ENCODE results near the gene ELAC2. TPM values are rescaled to one million over a fixed set of nuclear protein-coding genes. Genes with fewer than 3 reads are reported as not detected.
"Not testable (repeated sequence)": the region's sequence is repeated elsewhere in the genome, so short reads cannot be mapped to it uniquely, and the experiment has no call there.

ELAC2 gene
- total and polyA plus RNA-seq, 3 experiments from 2014 or later, result 54.2 to 86.3 (median 84.5) TPM

DNA sequence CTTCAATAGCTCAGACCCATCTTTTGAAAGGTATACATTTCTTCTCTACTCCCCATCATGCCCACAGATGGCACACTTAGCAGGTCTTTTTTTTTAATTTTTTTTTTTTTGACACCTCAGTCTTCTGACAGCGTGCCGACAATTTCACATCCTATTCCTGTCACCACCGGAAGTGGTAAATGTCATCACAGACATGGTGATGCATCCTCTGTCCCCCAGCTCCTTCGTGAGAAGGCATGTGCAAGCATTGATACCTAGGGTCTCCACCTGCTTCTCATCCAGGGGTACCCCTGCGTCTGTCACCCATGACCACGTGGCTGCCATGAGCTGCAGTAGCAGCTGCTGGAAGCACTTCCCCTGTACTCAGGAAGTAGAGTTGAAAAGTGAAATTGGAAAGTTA lies 35.6 kb downstream of the ELAC2 start:
- ChIA-PET CTCF (interaction anchor here (1.1 kb wide), 1 partner anchor 21 kb away, joined by 3 read pairs; no protein-coding TSS in a partner anchor), POLR2A (no interaction called here)
- H3K36me3 ChIP-seq (ENCODE audit: insufficient read depth, low read length), result no peaks in the 10 kb centered on the region
- no peaks in the 10 kb centered on the region for H3K27me3 ChIP-seq (ENCODE audit: insufficient read depth, low read length, poor library complexity, severe bottlenecking)
- Mint-ChIP-seq H3K27ac (peak overlapping the region in 7 of 8 donors; percentile 9 to 92 (median 59)), H3K4me3 (peak overlapping the region; percentile 23 to 84 (median 32)), H3K27me3 (peaks cover 9 to 33% of the 10 kb centered on the region in 2 donors), H3K9me3 (peaks cover 0 to 2% (median 0%) of the 10 kb centered on the region in 5 donors), H3K4me1 (peaks cover 7 to 10% (median 9%) of the 10 kb centered on the region in 3 donors), H3K36me3 (no peaks in the 10 kb centered on the region)
- H3K4me3 ChIP-seq (ENCODE audit: low read length), result no peak overlapping the region
- peak in 4 of 5 donors; percentile 12 to 58 (median 41) for DNase-seq
- no peak overlapping the region for H3K27ac ChIP-seq (ENCODE audit: low read depth, low read length)
- H3K4me1 ChIP-seq (ENCODE audit: insufficient read depth, low read length), result peaks cover 6% of the 10 kb centered on the region
- no peaks in the 10 kb centered on the region for H3K9me3 ChIP-seq (ENCODE audit: low read length)

DNA sequence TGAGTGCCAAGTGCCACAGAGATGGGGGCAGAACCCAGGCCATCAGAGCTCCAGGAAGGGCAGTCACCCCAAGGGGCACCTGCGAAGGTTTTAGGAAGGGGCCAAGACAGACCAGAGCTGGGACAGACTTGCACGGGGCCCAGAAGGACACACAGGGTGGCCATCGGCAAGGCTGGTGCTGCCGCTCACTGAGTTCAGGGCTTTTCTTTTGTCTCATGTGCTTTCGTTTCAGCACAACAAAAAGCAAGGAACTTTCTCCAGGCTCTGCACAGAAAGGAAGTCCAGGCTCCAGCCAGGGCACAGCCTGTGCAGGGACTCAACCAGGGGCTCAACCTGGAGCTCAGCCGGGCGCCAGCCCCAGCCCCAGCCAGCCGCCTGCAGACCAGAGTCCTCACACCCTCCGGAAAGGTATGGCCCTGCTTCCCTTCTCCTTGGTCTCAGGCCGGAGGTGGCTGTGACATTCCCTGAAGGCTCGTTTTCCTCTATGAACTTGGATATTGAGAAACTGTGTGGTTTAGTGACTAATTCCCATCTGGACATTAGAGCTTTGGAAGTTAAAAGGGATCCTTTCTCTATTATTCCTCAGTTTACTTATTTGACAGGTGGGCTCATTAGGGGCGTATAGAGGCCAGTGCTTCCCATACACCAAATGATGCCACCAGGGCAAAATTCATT lies 37.9 kb downstream of the ELAC2 start:
- peaks cover 0 to 2% (median 0%) of the 10 kb centered on the region in 3 donors for H3K36me3 Mint-ChIP-seq
- H3K27me3 Mint-ChIP-seq, result peaks cover 10 to 47% of the 10 kb centered on the region in 2 donors
- peaks cover 0 to 2% (median 0%) of the 10 kb centered on the region in 5 donors for H3K9me3 Mint-ChIP-seq
- no peak overlapping the region for H3K27ac Mint-ChIP-seq
- peaks cover 7 to 10% (median 9%) of the 10 kb centered on the region in 3 donors for H3K4me1 Mint-ChIP-seq
- no peak overlapping the region for H3K4me3 Mint-ChIP-seq
- no peaks in the 10 kb centered on the region for H3K27me3 ChIP-seq (ENCODE audit: insufficient read depth, low read length, poor library complexity, severe bottlenecking)
- peaks cover 6% of the 10 kb centered on the region for H3K4me1 ChIP-seq (ENCODE audit: insufficient read depth, low read length)
- ChIA-PET CTCF (no interaction called here), POLR2A (no interaction called here)
- H3K36me3 ChIP-seq (ENCODE audit: insufficient read depth, low read length), result no peaks in the 10 kb centered on the region
- DNase-seq, result no peak
- no peaks in the 10 kb centered on the region for H3K9me3 ChIP-seq (ENCODE audit: low read length)
- H3K27ac ChIP-seq (ENCODE audit: low read depth, low read length), result no peak overlapping the region
- H3K4me3 ChIP-seq (ENCODE audit: low read length), result no peak overlapping the region

DNA sequence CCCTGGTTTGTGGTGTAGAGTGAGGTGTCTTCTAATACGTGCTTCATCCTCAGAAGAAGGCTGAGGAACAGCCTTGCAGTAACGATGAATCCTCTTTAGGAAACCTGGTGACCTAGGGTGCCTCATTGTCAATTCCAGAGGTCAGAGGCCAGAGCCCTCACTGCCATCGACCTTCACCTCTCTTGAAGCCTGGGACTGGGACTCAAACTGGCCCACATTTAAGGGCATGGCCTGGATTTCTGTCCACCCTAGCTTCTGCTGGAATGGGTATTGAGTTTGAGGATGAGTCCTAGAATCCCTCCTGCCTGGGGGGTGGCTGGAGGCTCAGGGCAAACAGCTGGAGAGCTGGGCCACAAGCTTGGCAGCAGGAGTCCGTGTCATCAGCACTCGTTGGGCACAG lies 38.6 kb downstream of the ELAC2 start:
- Histone ChIP-seq H3K27ac (ENCODE audit: low read depth, low read length) (no peak overlapping the region), H3K27me3 (ENCODE audit: insufficient read depth, low read length, poor library complexity, severe bottlenecking) (no peaks in the 10 kb centered on the region), H3K9me3 (ENCODE audit: low read length) (no peaks in the 10 kb centered on the region), H3K36me3 (ENCODE audit: insufficient read depth, low read length) (no peaks in the 10 kb centered on the region), H3K4me1 (ENCODE audit: insufficient read depth, low read length) (peaks cover 6% of the 10 kb centered on the region), H3K4me3 (ENCODE audit: low read length) (no peak overlapping the region)
- ChIA-PET POLR2A (no interaction called here), CTCF (no interaction called here)
- H3K4me3 Mint-ChIP-seq, result no peak overlapping the region
- H3K36me3 Mint-ChIP-seq, result peaks cover 0 to 2% (median 0%) of the 10 kb centered on the region in 3 donors
- DNase-seq, result no peak
- H3K27me3 Mint-ChIP-seq, result peaks cover 10 to 51% of the 10 kb centered on the region in 2 donors
- H3K4me1 Mint-ChIP-seq, result peaks cover 9 to 13% (median 10%) of the 10 kb centered on the region in 3 donors
- H3K9me3 Mint-ChIP-seq, result peaks cover 0 to 2% (median 0%) of the 10 kb centered on the region in 5 donors
- no peak overlapping the region for H3K27ac Mint-ChIP-seq

DNA sequence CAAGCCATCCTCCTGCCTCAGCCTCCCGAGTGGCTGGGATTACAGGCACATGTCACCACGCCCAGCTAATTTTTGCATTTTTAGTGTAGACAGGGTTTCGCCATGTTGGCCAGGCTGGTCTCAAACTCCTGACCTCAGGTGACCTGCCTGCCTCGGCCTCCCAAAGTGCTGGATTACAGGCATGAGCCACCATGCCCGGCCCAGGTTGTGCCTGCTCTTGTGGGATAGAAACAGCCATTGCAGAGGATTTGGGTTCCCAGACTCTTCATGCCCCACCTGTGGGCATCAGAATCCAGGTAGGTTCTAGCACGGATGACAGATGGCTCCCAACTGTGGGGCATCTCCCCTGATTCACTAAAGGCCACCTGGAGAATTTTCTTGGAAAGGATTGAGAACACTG lies 39.0 kb downstream of the ELAC2 start:
- H3K4me3 Mint-ChIP-seq; H3K4me1 ChIP-seq (ENCODE audit: insufficient read depth, low read length); H3K27ac ChIP-seq (ENCODE audit: low read depth, low read length); H3K27ac Mint-ChIP-seq; POLR2A ChIA-PET; H3K4me3 ChIP-seq (ENCODE audit: low read length); CTCF ChIA-PET; H3K9me3 Mint-ChIP-seq; H3K36me3 ChIP-seq (ENCODE audit: insufficient read depth, low read length); DNase-seq; H3K36me3 Mint-ChIP-seq; H3K27me3 ChIP-seq (ENCODE audit: insufficient read depth, low read length, poor library complexity, severe bottlenecking); H3K9me3 ChIP-seq (ENCODE audit: low read length): not testable (repeated sequence)
- Mint-ChIP-seq H3K27me3 (peaks cover 10 to 50% of the 10 kb centered on the region in 2 donors), H3K4me1 (peaks cover 9 to 14% (median 10%) of the 10 kb centered on the region in 3 donors)

DNA sequence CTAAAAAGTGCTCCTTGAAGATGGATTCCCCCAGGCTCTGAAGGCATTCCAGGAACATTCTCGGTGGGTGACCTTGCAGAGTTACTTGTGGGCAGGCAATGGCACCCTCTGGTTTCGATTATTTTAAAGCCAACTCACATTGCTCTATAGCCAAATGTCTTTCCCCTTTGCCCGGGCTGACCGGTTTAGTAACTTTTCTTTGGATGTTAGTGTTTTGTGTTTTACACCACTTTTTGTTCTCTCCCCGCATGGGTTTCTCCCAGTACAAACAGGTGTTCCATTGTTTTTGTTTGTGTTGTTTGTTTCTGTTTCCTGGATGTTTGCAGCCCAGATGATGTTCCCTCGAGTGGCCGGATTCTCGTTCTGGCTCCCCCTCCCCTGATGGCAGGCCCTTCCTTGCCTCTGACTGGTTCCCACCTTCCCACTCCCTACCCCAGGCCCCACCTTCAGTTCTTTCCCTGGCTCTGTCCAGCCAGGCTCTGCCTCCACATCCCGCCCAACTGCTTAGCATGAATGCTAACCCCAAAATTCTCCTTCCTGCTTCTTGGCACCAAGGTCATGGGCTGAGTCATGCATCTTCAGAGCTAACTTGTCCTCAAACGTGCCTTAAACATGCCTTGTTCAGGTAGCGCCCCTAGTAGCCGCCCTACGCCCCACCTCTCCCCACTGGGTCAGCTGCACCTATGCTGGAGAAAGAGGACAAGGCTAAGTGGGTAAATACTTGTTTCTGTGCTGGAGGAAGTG lies 40.6 kb downstream of the ELAC2 start:
- peaks cover 0 to 2% (median 0%) of the 10 kb centered on the region in 3 donors for H3K36me3 Mint-ChIP-seq
- H3K9me3 Mint-ChIP-seq, result no peaks in the 10 kb centered on the region
- ChIA-PET POLR2A (no interaction called here), CTCF (no interaction called here)
- no peaks in the 10 kb centered on the region for H3K9me3 ChIP-seq (ENCODE audit: low read length)
- peaks cover under 1% of the 10 kb centered on the region for H3K4me1 ChIP-seq (ENCODE audit: insufficient read depth, low read length)
- peaks cover 6 to 49% of the 10 kb centered on the region in 2 donors for H3K27me3 Mint-ChIP-seq
- H3K4me3 ChIP-seq (ENCODE audit: low read length), result no peak overlapping the region
- no peaks in the 10 kb centered on the region for H3K36me3 ChIP-seq (ENCODE audit: insufficient read depth, low read length)
- H3K4me1 Mint-ChIP-seq, result peaks cover 4 to 8% (median 6%) of the 10 kb centered on the region in 3 donors
- H3K27ac ChIP-seq (ENCODE audit: low read depth, low read length), result no peak overlapping the region
- peak overlapping the region in 1 of 7 donors; percentile 36 for H3K4me3 Mint-ChIP-seq
- no peaks in the 10 kb centered on the region for H3K27me3 ChIP-seq (ENCODE audit: insufficient read depth, low read length, poor library complexity, severe bottlenecking)
- no peak for DNase-seq
- no peak overlapping the region for H3K27ac Mint-ChIP-seq

DNA sequence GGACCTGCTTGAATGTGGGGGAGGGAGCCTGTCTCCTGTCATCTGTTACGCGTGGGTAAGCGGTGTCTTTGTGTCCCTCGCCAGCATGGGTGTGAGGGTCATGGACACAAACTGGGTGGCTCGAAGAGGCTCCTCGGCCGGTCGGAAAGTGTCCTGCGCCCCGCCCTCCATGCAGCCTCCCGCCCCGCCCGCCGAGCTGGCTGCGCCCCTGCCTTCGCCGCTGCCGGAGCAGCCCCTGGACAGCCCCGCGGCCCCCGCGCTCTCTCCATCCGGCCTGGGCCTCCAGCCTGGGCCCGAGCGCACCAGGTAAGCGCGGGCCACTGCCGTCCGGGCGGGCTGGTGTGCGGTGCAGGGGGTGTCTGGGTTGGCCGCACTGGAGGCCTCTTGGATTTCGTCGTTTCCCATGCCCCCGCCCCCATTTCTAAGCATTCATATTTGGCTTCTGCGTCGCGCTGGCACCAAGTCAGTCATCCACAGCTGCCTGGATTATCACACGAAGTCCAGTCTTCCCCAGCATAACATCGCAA lies 43.8 kb downstream of the ELAC2 start:
- no peak overlapping the region for H3K4me3 ChIP-seq (ENCODE audit: low read length)
- no peaks in the 10 kb centered on the region for H3K36me3 ChIP-seq (ENCODE audit: insufficient read depth, low read length)
- H3K27me3 ChIP-seq (ENCODE audit: insufficient read depth, low read length, poor library complexity, severe bottlenecking), result no peaks in the 10 kb centered on the region
- H3K9me3 Mint-ChIP-seq, result no peaks in the 10 kb centered on the region
- H3K27ac Mint-ChIP-seq, result no peak overlapping the region
- H3K36me3 Mint-ChIP-seq, result peaks cover 0 to 2% (median 0%) of the 10 kb centered on the region in 3 donors
- peaks cover 0 to 4% (median 3%) of the 10 kb centered on the region in 3 donors for H3K4me1 Mint-ChIP-seq
- H3K27me3 Mint-ChIP-seq, result peaks cover 14 to 65% of the 10 kb centered on the region in 2 donors
- H3K27ac ChIP-seq (ENCODE audit: low read depth, low read length), result no peak overlapping the region
- ChIA-PET POLR2A (no interaction called here), CTCF (no interaction called here)
- DNase-seq, result no peak
- H3K9me3 ChIP-seq (ENCODE audit: low read length), result no peaks in the 10 kb centered on the region
- no peaks in the 10 kb centered on the region for H3K4me1 ChIP-seq (ENCODE audit: insufficient read depth, low read length)
- no peak overlapping the region for H3K4me3 Mint-ChIP-seq

DNA sequence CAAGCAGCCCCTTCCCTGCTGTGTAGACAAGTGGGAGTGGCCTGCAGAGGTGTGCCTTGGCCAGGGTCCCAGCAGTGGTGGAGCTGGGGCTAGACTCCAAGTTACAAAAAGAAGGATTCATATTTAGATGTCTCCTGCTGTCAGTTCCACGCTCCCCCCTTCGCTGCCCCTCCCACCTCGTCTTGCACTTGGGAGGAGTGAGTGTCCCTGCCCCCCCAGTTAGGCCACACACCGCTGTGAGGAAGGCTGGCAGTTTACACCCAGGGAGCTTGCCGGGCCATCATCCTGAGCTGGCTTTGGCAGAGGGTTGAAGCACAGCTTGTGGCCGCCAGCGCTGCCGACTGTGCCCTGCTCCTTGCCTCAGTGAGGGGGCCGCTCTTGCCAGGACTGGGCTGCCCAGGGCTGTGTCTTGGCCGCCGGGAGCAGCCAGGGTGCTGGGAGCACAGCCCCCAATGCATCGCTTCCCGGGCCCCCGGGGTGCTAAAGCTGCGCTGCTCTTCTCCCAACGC lies 44.3 kb downstream of the ELAC2 start:
- ChIA-PET POLR2A (no interaction called here), CTCF (no interaction called here)
- H3K4me3 Mint-ChIP-seq, result no peak overlapping the region
- H3K4me3 ChIP-seq (ENCODE audit: low read length), result no peak overlapping the region
- H3K4me1 Mint-ChIP-seq, result peaks cover 0 to 4% (median 3%) of the 10 kb centered on the region in 3 donors
- no peaks in the 10 kb centered on the region for H3K9me3 ChIP-seq (ENCODE audit: low read length)
- H3K36me3 Mint-ChIP-seq, result peaks cover 0 to 2% (median 0%) of the 10 kb centered on the region in 3 donors
- no peak for DNase-seq
- H3K27ac Mint-ChIP-seq, result no peak overlapping the region
- no peak overlapping the region for H3K27ac ChIP-seq (ENCODE audit: low read depth, low read length)
- H3K27me3 Mint-ChIP-seq, result peaks cover 14 to 64% of the 10 kb centered on the region in 2 donors
- no peaks in the 10 kb centered on the region for H3K4me1 ChIP-seq (ENCODE audit: insufficient read depth, low read length)
- H3K9me3 Mint-ChIP-seq, result no peaks in the 10 kb centered on the region
- H3K27me3 ChIP-seq (ENCODE audit: insufficient read depth, low read length, poor library complexity, severe bottlenecking), result no peaks in the 10 kb centered on the region
- no peaks in the 10 kb centered on the region for H3K36me3 ChIP-seq (ENCODE audit: insufficient read depth, low read length)

DNA sequence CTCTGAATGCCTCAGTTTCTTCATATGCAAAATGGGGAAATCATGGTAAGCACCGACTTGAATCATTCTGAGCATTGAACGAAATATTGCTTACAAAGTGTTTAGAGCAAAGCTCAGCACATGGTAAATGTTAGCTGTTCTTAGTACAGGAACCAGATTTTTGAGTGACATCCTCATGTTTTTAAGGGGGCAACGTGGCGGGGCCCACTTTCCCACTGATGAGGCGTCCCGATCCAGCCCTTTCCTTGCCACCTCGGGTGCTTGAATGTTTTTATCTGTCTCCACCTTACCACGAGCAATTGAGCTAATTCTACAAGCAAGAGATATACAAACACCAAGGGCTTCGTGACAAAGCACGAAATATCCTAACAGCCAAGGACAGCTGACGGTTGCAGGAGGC lies 49.9 kb downstream of the ELAC2 start:
- Histone ChIP-seq H3K4me3 (ENCODE audit: low read length) (no peak overlapping the region), H3K36me3 (ENCODE audit: insufficient read depth, low read length) (no peaks in the 10 kb centered on the region), H3K27me3 (ENCODE audit: insufficient read depth, low read length, poor library complexity, severe bottlenecking) (no peaks in the 10 kb centered on the region), H3K4me1 (ENCODE audit: insufficient read depth, low read length) (no peaks in the 10 kb centered on the region), H3K9me3 (ENCODE audit: low read length) (no peaks in the 10 kb centered on the region), H3K27ac (ENCODE audit: low read depth, low read length) (no peak overlapping the region)
- no peak for DNase-seq
- ChIA-PET CTCF (no interaction called here), POLR2A (no interaction called here)
- no peak overlapping the region for H3K4me3 Mint-ChIP-seq
- no peaks in the 10 kb centered on the region for H3K4me1 Mint-ChIP-seq
- no peak overlapping the region for H3K27ac Mint-ChIP-seq
- no peaks in the 10 kb centered on the region for H3K36me3 Mint-ChIP-seq
- no peaks in the 10 kb centered on the region for H3K9me3 Mint-ChIP-seq
- peaks cover 16 to 37% of the 10 kb centered on the region in 2 donors for H3K27me3 Mint-ChIP-seq

Data from CD8-positive, alpha-beta memory T cell (primary cell).